ENCODE data around the gene CFDP1.
A peak's percentile ranks its signal among the peaks of the same experiment; 100 is the strongest.

Gene CFDP1

DNA sequence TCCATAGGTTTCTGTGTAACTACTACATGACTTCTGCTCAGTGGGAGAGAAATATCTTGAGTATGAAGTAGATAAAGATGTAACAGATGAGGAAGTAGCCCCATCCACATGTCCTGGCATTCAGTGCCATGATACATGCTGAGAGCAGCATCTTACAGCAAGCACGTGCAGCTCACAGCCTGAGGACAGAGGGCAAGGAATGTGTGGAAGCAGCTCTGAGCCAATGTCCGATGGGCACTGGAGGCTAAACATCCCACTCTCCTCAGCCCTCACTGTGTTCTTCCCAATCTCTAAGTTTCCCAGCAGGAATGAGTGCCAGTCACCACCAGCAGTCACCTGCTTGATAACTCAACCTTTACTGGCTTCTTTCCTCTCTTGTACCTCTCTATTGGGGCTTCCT lies 40.4 kb downstream of the CFDP1 start:
- ChIA-PET CTCF (interaction anchor here (0.6 to 0.7 kb wide), 3 partner anchors 57 to 167 kb away, joined by 3 to 5 read pairs (median 3); no protein-coding TSS in a partner anchor), POLR2A (ENCODE audit: low non-redundant PET) (no interaction called here)
- TF ChIP-seq, protein P1, sequence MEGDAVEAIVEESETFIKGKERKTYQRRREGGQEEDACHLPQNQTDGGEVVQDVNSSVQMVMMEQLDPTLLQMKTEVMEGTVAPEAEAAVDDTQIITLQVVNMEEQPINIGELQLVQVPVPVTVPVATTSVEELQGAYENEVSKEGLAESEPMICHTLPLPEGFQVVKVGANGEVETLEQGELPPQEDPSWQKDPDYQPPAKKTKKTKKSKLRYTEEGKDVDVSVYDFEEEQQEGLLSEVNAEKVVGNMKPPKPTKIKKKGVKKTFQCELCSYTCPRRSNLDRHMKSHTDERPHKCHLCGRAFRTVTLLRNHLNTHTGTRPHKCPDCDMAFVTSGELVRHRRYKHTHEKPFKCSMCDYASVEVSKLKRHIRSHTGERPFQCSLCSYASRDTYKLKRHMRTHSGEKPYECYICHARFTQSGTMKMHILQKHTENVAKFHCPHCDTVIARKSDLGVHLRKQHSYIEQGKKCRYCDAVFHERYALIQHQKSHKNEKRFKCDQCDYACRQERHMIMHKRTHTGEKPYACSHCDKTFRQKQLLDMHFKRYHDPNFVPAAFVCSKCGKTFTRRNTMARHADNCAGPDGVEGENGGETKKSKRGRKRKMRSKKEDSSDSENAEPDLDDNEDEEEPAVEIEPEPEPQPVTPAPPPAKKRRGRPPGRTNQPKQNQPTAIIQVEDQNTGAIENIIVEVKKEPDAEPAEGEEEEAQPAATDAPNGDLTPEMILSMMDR (conservative IDR thresholded peaks at IDR 0.05; ENCODE audit: low read depth): no peak
- DNase-seq (ENCODE audit: low spot score): no peak
- H3K27ac ChIP-seq: no peak overlapping the region

DNA sequence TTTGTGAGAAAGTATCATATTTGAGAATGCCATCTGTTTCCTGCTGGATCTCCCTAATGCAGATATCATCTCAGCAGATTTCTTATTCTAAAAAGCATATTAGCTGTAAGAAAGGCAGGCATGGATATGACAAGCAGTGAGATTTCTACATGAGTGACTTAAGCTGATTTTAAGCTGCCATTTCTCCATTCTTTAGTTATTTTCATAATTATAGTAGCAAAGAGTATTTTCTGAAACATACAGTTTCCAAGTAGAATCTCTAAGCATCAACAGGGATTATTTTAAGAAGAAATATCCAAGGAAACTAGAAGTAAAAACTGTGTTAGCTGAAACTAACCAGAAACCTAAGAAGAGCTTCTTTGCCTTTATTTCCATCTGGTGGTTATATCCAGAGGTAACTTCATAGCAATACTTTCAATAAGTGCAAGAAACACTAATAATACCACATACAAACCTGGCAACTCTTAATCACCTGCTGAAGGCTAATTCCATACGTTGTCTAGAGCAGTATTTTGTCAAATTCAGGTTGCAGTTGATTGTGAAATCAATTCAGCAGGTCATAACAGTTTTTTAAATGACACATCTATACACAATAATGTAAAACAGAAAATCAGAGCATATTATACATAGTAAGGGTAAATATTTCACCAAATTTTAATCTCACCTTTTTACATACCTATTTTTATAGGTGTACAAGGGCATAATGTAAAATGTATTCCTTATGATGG lies 42.2 kb downstream of the CFDP1 start:
- CTCF ChIA-PET: interaction anchor here (0.5 to 1.3 kb wide), 4 partner anchors 20 to 395 kb away, joined by 3 to 8 read pairs (median 3); no protein-coding TSS in a partner anchor

DNA sequence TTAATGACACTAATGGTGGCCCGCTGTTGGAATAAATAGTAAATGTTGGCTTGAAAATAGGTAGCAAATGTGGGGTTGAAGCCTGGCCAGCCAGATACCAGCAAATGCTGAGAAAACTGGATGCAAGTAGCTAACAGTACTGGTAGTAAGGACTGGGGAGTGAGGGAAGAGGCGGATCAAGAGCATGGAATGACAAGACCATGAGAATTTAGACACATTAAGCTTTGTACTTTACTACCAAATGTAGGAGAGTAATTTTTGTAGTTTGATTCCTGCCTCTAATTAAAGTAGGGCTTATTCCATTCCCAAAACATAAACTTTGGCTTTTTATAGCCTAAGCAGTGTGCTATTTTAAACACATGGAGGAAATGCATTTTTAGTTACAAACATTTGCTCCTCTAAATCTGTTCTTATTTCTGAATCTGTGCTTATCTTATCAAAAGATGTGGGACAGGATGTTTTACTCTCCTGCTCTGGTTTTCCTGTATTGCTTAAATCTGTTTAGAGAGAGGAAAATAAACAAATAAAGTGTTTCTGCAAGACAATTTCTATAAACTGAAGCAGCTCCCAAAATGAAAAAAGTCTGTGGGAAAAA lies 44.1 kb downstream of the CFDP1 start:
- DNase-seq (ENCODE audit: low spot score): no peak
- CTCF ChIA-PET: interaction anchor here (0.6 to 0.7 kb wide), 5 partner anchors 32 to 155 kb away, joined by 3 to 4 read pairs (median 3); no protein-coding TSS in a partner anchor
- POLR2A ChIA-PET (ENCODE audit: low non-redundant PET): no interaction called here
- H3K27ac ChIP-seq: no peak overlapping the region
- TF ChIP-seq, protein P1 (conservative IDR thresholded peaks at IDR 0.05; ENCODE audit: low read depth): no peak

More for the DNA sequence above, 42.2 kb downstream of the CFDP1 start:
- no peak overlapping the region for H3K27ac ChIP-seq
- POLR2A ChIA-PET (ENCODE audit: low non-redundant PET): no interaction called here
- TF ChIP-seq, protein P1 (conservative IDR thresholded peaks at IDR 0.05; ENCODE audit: low read depth): no peak
- no peak for DNase-seq (ENCODE audit: low spot score)

DNA sequence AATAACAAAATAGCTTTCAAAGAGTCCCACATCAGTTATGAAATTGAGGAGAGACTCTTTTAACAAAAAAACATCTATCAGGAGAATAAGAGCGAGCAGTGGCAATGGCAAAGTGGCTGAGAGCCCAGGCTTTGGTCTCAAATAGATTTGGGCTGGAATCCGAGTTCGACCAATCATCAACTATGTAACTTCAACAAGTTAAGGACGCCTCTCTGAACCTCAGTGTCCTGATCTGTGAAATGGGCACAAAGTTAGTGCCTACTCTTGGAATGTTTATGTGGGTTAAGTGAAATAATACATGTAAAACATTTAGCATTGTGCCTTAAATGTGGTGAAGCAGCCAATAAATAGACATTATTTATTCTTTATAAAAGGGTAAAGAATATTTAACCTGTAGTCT lies 45.4 kb downstream of the CFDP1 start:
- TF ChIP-seq, protein P1 (conservative IDR thresholded peaks at IDR 0.05; ENCODE audit: low read depth): no peak
- POLR2A ChIA-PET (ENCODE audit: low non-redundant PET): no interaction called here
- no peak overlapping the region for H3K27ac ChIP-seq
- DNase-seq (ENCODE audit: low spot score): no peak
- CTCF ChIA-PET: interaction anchor here (0.8 to 0.9 kb wide), 2 partner anchors 24 to 30 kb away, joined by 3 read pairs; no protein-coding TSS in a partner anchor

DNA sequence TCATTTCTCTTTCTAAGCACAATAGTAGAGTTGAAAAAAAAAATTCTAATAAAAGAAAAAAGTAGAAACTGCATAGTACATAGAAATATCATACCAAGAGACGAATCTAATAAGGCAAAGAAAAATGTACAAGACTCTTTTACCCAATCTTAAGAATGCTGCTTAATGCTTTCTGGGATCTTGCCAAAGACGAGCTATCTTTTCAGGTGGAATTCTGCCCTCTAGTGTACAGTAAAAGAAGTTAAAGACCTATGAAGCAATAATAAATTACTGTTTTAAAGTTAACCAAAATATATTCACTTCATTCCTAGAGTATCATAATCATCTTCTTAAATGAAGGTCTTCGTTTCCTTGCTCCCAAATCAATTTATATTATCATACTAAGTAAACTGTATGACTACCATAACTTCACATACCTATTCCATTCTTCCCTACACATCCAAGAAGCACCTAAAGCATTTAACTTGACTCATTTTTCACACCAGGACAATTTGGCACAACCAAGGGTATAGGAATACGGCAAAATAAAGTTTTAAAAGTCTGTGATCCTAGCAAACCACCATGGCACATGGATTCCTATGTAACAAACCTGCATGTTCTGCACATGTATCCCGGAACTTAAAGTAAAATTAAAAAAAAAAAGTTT lies 47.7 kb downstream of the CFDP1 start:
- DNase-seq (ENCODE audit: low spot score): peak; percentile 41
- TF ChIP-seq, protein P1 (conservative IDR thresholded peaks at IDR 0.05; ENCODE audit: low read depth): peak; percentile 68
- H3K27ac ChIP-seq: no peak overlapping the region
- CTCF ChIA-PET: interaction anchor here (0.6 to 1.2 kb wide), 7 partner anchors 27 to 187 kb away, joined by 3 to 16 read pairs (median 3); no protein-coding TSS in a partner anchor
- POLR2A ChIA-PET (ENCODE audit: low non-redundant PET): no interaction called here

DNA sequence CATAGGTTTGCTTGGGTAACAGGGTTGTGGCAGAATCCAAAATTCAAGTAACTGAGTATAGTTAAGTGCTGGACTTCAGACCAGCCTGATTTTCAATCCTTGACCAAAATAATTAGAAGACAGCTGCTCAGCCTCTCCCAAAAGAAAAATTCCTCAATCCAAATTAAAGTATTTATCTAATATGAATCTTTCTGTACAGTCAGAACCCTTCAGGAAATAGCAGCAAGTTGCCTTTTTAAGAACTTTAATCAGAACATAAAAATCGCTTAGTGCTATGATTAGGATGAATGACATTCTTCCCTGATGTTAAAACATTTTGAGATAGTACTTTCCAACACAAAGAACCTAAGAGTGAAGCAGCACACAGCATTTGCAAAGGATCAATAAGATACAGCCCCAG lies 50.2 kb downstream of the CFDP1 start:
- no peak for DNase-seq (ENCODE audit: low spot score)
- ChIA-PET CTCF (interaction anchor here (0.6 to 1.4 kb wide), 3 partner anchors 29 to 184 kb away, joined by 3 to 5 read pairs (median 5); no protein-coding TSS in a partner anchor), POLR2A (ENCODE audit: low non-redundant PET) (no interaction called here)
- TF ChIP-seq, protein P1 (conservative IDR thresholded peaks at IDR 0.05; ENCODE audit: low read depth): no peak
- peak overlapping the region; percentile 33; the same call in 1 of the 2 replicates for H3K27ac ChIP-seq
